ENCODE results near the gene NPY5R. TPM values are rescaled to one million over a fixed set of nuclear protein-coding genes. Genes with fewer than 3 reads are reported as not detected.

NPY5R gene
- total and polyA plus RNA-seq, 9 donors = 0.13 to 0.53 (median 0.31) TPM

GRCh38 chr4:163335384-163335783 is 8.3 kb upstream of the NPY5R start:
- Histone ChIP-seq H3K27ac (ENCODE audit: low read length) (no peak overlapping the region), H3K27me3 (ENCODE audit: control insufficient read depth, insufficient read depth, low read length) (peaks cover 23% of the 10 kb centered on the region)
- no peak for DNase-seq

GRCh38 chr4:163344147-163345125 is 744 bp downstream of the NPY5R start:
- 1% methylated on average over 33 of the region's 50 CpGs for WGBS (ENCODE audit: insufficient coverage)
- H3K4me1 ChIP-seq (ENCODE audit: control insufficient read depth, insufficient read depth, low read length) = peaks cover 11% of the 10 kb centered on the region
- peak; percentile 26 for DNase-seq
- no peaks in the 10 kb centered on the region for H3K36me3 ChIP-seq (ENCODE audit: control insufficient read depth, insufficient read depth, low read length)
- peak overlapping the region; percentile 44 for H3K4me3 ChIP-seq (ENCODE audit: low read length)
- no peaks in the 10 kb centered on the region for H3K9me3 ChIP-seq (replicated peaks; ENCODE audit: control insufficient read depth, low read depth, low read length)
- H3K27ac ChIP-seq (ENCODE audit: low read length) = no peak overlapping the region
- H3K27me3 ChIP-seq (ENCODE audit: control insufficient read depth, insufficient read depth, low read length) = peaks cover 24% of the 10 kb centered on the region

More at GRCh38 chr4:163335384-163335783, 8.3 kb upstream of the NPY5R start:
- Histone ChIP-seq H3K4me1 (ENCODE audit: control insufficient read depth, insufficient read depth, low read length) (no peaks in the 10 kb centered on the region), H3K4me3 (ENCODE audit: low read length) (no peak overlapping the region), H3K36me3 (ENCODE audit: control insufficient read depth, insufficient read depth, low read length) (no peaks in the 10 kb centered on the region), H3K9me3 (replicated peaks; ENCODE audit: control insufficient read depth, low read depth, low read length) (no peaks in the 10 kb centered on the region)
- no CpG with 5 or more reads among the region's 3 CpGs for WGBS (ENCODE audit: insufficient coverage)

- Histone ChIP-seq H3K4me3 (ENCODE audit: low read length) (no peak overlapping the region), H3K27ac (ENCODE audit: low read length) (no peak overlapping the region), H3K27me3 (ENCODE audit: control insufficient read depth, insufficient read depth, low read length) (no peaks in the 10 kb centered on the region), H3K4me1 (ENCODE audit: control insufficient read depth, insufficient read depth, low read length) (no peaks in the 10 kb centered on the region), H3K9me3 (replicated peaks; ENCODE audit: control insufficient read depth, low read depth, low read length) (no peaks in the 10 kb centered on the region), H3K36me3 (ENCODE audit: control insufficient read depth, insufficient read depth, low read length) (no peaks in the 10 kb centered on the region)
- DNase-seq = no peak
These were observed 7.0 kb downstream of the NPY5R start for GRCh38 chr4:163350672-163351071.

GRCh38 chr4:163353054-163353453 is 9.4 kb downstream of the NPY5R start:
- 67% methylated on average over 2 of the region's 3 CpGs for WGBS (ENCODE audit: insufficient coverage)
- Histone ChIP-seq H3K4me3 (ENCODE audit: low read length) (no peak overlapping the region), H3K27ac (ENCODE audit: low read length) (no peak overlapping the region), H3K36me3 (ENCODE audit: control insufficient read depth, insufficient read depth, low read length) (no peaks in the 10 kb centered on the region), H3K27me3 (ENCODE audit: control insufficient read depth, insufficient read depth, low read length) (no peaks in the 10 kb centered on the region), H3K9me3 (replicated peaks; ENCODE audit: control insufficient read depth, low read depth, low read length) (no peaks in the 10 kb centered on the region), H3K4me1 (ENCODE audit: control insufficient read depth, insufficient read depth, low read length) (no peaks in the 10 kb centered on the region)
- DNase-seq = no peak

DNA sequence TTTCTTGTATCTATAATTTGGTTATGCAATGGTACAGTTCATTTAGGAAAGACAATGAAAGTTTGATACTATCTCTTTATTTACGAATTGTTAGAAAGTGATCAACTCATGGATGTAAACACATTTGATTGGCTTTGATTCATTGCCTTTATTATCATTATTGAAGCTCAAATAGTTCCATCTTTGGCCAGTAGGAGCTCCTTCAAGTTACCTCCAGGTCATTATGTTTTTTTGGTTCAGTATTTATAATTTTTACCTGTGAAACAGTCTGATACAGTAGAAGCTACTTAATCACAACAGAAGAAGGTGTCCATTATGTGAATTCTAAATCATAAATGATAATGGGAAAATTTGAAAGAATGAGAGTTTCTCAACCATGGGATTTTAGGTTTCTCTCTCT is 12.4 kb downstream of the NPY5R start:
- Histone ChIP-seq H3K27ac (ENCODE audit: low read length) (no peak overlapping the region), H3K4me1 (ENCODE audit: control insufficient read depth, insufficient read depth, low read length) (no peaks in the 10 kb centered on the region), H3K4me3 (ENCODE audit: low read length) (no peak overlapping the region), H3K9me3 (replicated peaks; ENCODE audit: control insufficient read depth, low read depth, low read length) (no peaks in the 10 kb centered on the region), H3K36me3 (ENCODE audit: control insufficient read depth, insufficient read depth, low read length) (no peaks in the 10 kb centered on the region), H3K27me3 (ENCODE audit: control insufficient read depth, insufficient read depth, low read length) (no peaks in the 10 kb centered on the region)
- DNase-seq = no peak
- no CpG with 5 or more reads among the region's 1 CpG for WGBS (ENCODE audit: insufficient coverage)

DNA sequence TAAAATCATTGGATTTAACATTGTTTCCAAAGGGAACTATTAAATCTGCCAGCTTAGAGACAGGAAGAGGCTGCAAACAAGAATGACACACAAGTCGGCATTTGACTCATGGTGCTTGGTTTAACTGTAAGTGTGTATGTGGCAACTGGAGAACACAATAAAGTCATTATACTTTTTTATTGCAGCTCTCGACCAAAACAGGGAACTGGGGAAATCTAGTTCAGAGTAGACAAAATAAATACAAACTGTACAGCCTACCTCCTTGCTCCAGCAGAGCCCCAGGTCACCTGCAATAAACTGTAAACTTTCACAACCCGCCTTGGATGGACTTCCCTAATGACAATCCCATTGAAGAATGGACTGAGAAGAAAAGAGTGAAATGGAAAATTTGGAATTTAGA is 24.0 kb downstream of the NPY5R start:
- DNase-seq = no peak
- Histone ChIP-seq H3K4me1 (ENCODE audit: control insufficient read depth, insufficient read depth, low read length) (no peaks in the 10 kb centered on the region), H3K27ac (ENCODE audit: low read length) (no peak overlapping the region), H3K4me3 (ENCODE audit: low read length) (no peak overlapping the region), H3K36me3 (ENCODE audit: control insufficient read depth, insufficient read depth, low read length) (no peaks in the 10 kb centered on the region), H3K9me3 (replicated peaks; ENCODE audit: control insufficient read depth, low read depth, low read length) (no peaks in the 10 kb centered on the region), H3K27me3 (ENCODE audit: control insufficient read depth, insufficient read depth, low read length) (no peaks in the 10 kb centered on the region)
- WGBS (ENCODE audit: insufficient coverage) = 80% methylated on average over 1 of the region's 3 CpGs

- H3K4me3 ChIP-seq (ENCODE audit: low read length) = no peak overlapping the region
- no peak for DNase-seq
- WGBS (ENCODE audit: insufficient coverage) = 67% methylated on average over 1 of the region's 5 CpGs
These were observed 28.3 kb downstream of the NPY5R start for GRCh38 chr4:163372029-163372428.

DNA sequence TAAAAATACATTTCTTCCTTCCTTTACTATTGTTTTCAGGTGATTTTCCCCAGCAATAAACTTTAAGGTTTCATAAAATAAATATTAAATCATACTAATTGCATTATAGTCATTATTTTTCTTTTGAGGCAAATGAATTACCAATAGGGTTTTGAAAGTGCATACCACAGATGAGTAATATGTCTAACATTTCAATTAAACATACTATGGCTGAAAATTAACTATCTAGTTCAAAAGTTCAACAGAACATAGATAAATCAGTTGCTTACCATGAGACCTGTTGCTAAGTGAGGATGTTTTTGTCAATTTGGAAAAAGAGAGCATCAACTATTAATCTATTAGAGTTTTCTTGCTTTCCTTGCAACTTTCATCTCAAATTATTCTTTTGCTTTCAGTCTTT is 35.0 kb downstream of the NPY5R start:
- Histone ChIP-seq H3K27ac (ENCODE audit: low read length) (no peak overlapping the region), H3K27me3 (ENCODE audit: control insufficient read depth, insufficient read depth, low read length) (no peaks in the 10 kb centered on the region), H3K9me3 (replicated peaks; ENCODE audit: control insufficient read depth, low read depth, low read length) (no peaks in the 10 kb centered on the region), H3K4me3 (ENCODE audit: low read length) (no peak overlapping the region), H3K4me1 (ENCODE audit: control insufficient read depth, insufficient read depth, low read length) (no peaks in the 10 kb centered on the region), H3K36me3 (ENCODE audit: control insufficient read depth, insufficient read depth, low read length) (no peaks in the 10 kb centered on the region)
- no peak for DNase-seq

More at GRCh38 chr4:163372029-163372428, 28.3 kb downstream of the NPY5R start:
- Histone ChIP-seq H3K36me3 (ENCODE audit: control insufficient read depth, insufficient read depth, low read length) (no peaks in the 10 kb centered on the region), H3K27me3 (ENCODE audit: control insufficient read depth, insufficient read depth, low read length) (no peaks in the 10 kb centered on the region), H3K4me1 (ENCODE audit: control insufficient read depth, insufficient read depth, low read length) (no peaks in the 10 kb centered on the region), H3K27ac (ENCODE audit: low read length) (no peak overlapping the region), H3K9me3 (replicated peaks; ENCODE audit: control insufficient read depth, low read depth, low read length) (no peaks in the 10 kb centered on the region)

DNA sequence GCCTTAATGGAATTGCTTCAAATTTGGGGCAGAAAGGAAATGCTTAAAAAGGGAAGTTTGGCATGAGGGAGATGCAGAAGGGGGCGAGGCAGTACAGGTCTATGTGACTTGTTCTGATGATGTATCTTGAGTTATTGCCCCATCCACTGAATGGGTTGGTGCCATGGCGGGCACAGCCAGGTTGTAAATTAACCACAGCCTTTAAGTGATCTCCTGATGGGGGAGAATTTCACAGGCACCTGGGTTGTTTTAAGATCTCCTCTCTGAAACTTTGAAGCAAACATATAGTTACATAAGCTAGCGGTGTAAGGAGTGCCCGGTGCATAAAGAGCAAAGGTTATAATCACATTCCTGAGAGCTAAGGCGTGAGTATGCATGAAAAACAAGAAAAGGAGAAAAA is 37.0 kb downstream of the NPY5R start:
- Histone ChIP-seq H3K36me3 (ENCODE audit: control insufficient read depth, insufficient read depth, low read length) (no peaks in the 10 kb centered on the region), H3K27ac (ENCODE audit: low read length) (no peak overlapping the region), H3K4me3 (ENCODE audit: low read length) (no peak overlapping the region), H3K9me3 (replicated peaks; ENCODE audit: control insufficient read depth, low read depth, low read length) (no peaks in the 10 kb centered on the region), H3K4me1 (ENCODE audit: control insufficient read depth, insufficient read depth, low read length) (no peaks in the 10 kb centered on the region), H3K27me3 (ENCODE audit: control insufficient read depth, insufficient read depth, low read length) (no peaks in the 10 kb centered on the region)
- 100% methylated on average over 1 of the region's 5 CpGs for WGBS (ENCODE audit: insufficient coverage)
- no peak for DNase-seq

- Histone ChIP-seq H3K27me3 (ENCODE audit: control insufficient read depth, insufficient read depth, low read length) (no peaks in the 10 kb centered on the region), H3K4me3 (ENCODE audit: low read length) (no peak overlapping the region), H3K4me1 (ENCODE audit: control insufficient read depth, insufficient read depth, low read length) (no peaks in the 10 kb centered on the region), H3K36me3 (ENCODE audit: control insufficient read depth, insufficient read depth, low read length) (no peaks in the 10 kb centered on the region), H3K9me3 (replicated peaks; ENCODE audit: control insufficient read depth, low read depth, low read length) (no peaks in the 10 kb centered on the region), H3K27ac (ENCODE audit: low read length) (no peak overlapping the region)
- WGBS (ENCODE audit: insufficient coverage) = 62% methylated on average over 2 of the region's 7 CpGs
- no peak for DNase-seq
These were observed 38.6 kb downstream of the NPY5R start for GRCh38 chr4:163382178-163382869.
